Endodermal cell (in vitro differentiated cells): ENCODE measurements around the gene ENDOD1. TPM values are rescaled to one million over a fixed set of nuclear protein-coding genes. Genes with fewer than 3 reads are reported as not detected.

Source experiments
- DNase-seq: peaks from one replicate; pipeline ENCODE4 v3.0.0-alpha.2; 2017
- H3K27ac ChIP-seq: 2 replicates; pipeline ENCODE4 v1.5.1; 2013; ENCODE audit warnings: mild to moderate bottlenecking, low read depth, low read length, moderate library complexity
- H3K27me3 ChIP-seq: 2 replicates; pipeline ENCODE4 v1.6.1; 2013; ENCODE audit warnings: mild to moderate bottlenecking, low read length, moderate library complexity; ENCODE audit not compliant: insufficient read depth, control insufficient read depth, poor library complexity, severe bottlenecking
- H3K36me3 ChIP-seq: 2 replicates; pipeline ENCODE4 v1.7.0; 2013; ENCODE audit warnings: mild to moderate bottlenecking, low read length, moderate library complexity; ENCODE audit not compliant: control insufficient read depth, insufficient read depth
- H3K4me1 ChIP-seq: one replicate; pipeline ENCODE4 v1.7.0; 2013; ENCODE audit warnings: low read length; ENCODE audit not compliant: control insufficient read depth, insufficient read depth
- H3K4me3 ChIP-seq: 2 replicates; pipeline ENCODE4 v1.5.1; 2013; ENCODE audit warnings: mild to moderate bottlenecking, low read length, moderate library complexity
- H3K9ac ChIP-seq: 2 replicates; pipeline ENCODE4 v1.6.1; 2013; ENCODE audit warnings: mild to moderate bottlenecking, low read length, moderate library complexity; ENCODE audit not compliant: poor library complexity, severe bottlenecking; ENCODE audit errors: extremely low read depth
- H3K9me3 ChIP-seq: 2 replicates; pipeline ENCODE4 v1.6.1; 2013; ENCODE audit warnings: mild to moderate bottlenecking, low read length, moderate library complexity; ENCODE audit not compliant: control insufficient read depth
- H3K27ac Mint-ChIP-seq: 2 replicates; pipeline ENCODE4 v1.8.0; 2020; ENCODE audit warnings: mixed read lengths
- H3K27me3 Mint-ChIP-seq: 2 replicates; pipeline ENCODE4 v1.8.0; 2021; ENCODE audit warnings: mild to moderate bottlenecking, mixed read lengths; ENCODE audit not compliant: insufficient read depth
- H3K36me3 Mint-ChIP-seq: 2 replicates; pipeline ENCODE4 v1.8.0; 2020; ENCODE audit warnings: low read depth, mixed read lengths
- H3K4me1 Mint-ChIP-seq: 2 replicates; pipeline ENCODE4 v1.8.0; 2020; ENCODE audit warnings: mixed read lengths
- H3K4me3 Mint-ChIP-seq: 2 replicates; pipeline ENCODE4 v1.8.0; 2020; ENCODE audit warnings: mild to moderate bottlenecking, moderate library complexity, mixed read lengths
- H3K9me3 Mint-ChIP-seq: 2 replicates; pipeline ENCODE4 v1.8.0; 2020; ENCODE audit warnings: mild to moderate bottlenecking, mixed read lengths
- whole genome bisulfite sequencing, 2 experiments: methylation state at CpG; one replicate each; pipeline versions ENCODE4 v1.1.5 to v1.1.7; 2013; ENCODE audit warnings: missing lambda C conversion rate in 2 of 2, mixed read lengths in 1 of 2; ENCODE audit not compliant: insufficient coverage in 1 of 2, insufficient read length in 1 of 2; 5-methylcytosine and 5-hydroxymethylcytosine counted together
- total RNA-seq, 2 donors: library from RNA; stranded (reverse); fragmentation: NEBNext Ultra II Directional in 1 of 2; extraction: Animal tissue kit (Norgen Biotek cat#: 25700) in 1 of 2; gene quantifications; 2 replicates in 1 of 2; 3 replicates in 1 of 2; pipeline ENCODE4 v1.2.1, GENCODE V29; 2021
- TF ChIP-seq, protein P1 (sequence below): fragments of 200-600 bp; sonication (generic); conservative IDR thresholded peaks from 2 replicates; pipeline ENCODE4 v1.5.0; 2021; ENCODE audit warnings: antibody characterized with exemption, mild to moderate bottlenecking

ENDOD1 gene
- total RNA-seq, 2 donors from 2014 or later = 1.9 to 2.7 TPM

DNA sequence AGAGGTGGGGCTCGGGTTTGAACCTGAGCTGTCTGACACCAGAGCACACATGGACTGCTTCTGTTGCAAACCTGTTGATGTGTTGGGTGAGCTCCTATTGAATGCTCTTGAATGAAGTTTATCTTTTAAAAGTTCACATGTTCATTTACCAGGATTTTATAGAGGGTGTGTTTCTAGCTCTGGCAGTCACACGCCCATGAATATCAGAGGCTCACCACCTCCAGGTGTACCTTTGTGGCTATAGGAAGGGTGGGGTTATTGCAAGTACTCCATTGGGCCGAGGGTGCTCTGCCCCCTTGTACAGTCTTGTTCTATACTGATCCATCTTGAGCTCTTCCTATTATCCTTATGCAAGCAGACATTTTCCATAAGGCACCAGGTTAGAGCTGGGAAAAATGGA, 9.2 kb downstream of the ENDOD1 start:
- no peaks in the 10 kb centered on the region for H3K4me1 ChIP-seq
- TF ChIP-seq, protein P1, sequence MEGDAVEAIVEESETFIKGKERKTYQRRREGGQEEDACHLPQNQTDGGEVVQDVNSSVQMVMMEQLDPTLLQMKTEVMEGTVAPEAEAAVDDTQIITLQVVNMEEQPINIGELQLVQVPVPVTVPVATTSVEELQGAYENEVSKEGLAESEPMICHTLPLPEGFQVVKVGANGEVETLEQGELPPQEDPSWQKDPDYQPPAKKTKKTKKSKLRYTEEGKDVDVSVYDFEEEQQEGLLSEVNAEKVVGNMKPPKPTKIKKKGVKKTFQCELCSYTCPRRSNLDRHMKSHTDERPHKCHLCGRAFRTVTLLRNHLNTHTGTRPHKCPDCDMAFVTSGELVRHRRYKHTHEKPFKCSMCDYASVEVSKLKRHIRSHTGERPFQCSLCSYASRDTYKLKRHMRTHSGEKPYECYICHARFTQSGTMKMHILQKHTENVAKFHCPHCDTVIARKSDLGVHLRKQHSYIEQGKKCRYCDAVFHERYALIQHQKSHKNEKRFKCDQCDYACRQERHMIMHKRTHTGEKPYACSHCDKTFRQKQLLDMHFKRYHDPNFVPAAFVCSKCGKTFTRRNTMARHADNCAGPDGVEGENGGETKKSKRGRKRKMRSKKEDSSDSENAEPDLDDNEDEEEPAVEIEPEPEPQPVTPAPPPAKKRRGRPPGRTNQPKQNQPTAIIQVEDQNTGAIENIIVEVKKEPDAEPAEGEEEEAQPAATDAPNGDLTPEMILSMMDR = no peak
- Mint-ChIP-seq H3K27ac (no peak overlapping the region), H3K9me3 (no peaks in the 10 kb centered on the region), H3K36me3 (no peaks in the 10 kb centered on the region), H3K4me1 (peaks cover 16% of the 10 kb centered on the region), H3K4me3 (no peak overlapping the region), H3K27me3 (peaks cover 55% of the 10 kb centered on the region)
- H3K36me3 ChIP-seq = no peaks in the 10 kb centered on the region
- DNase-seq = no peak
- H3K9me3 ChIP-seq = no peaks in the 10 kb centered on the region
- no peak overlapping the region for H3K9ac ChIP-seq
- H3K27me3 ChIP-seq = peaks cover 34% of the 10 kb centered on the region
- 80 to 93% methylated on average over 2 to 3 of the region's 3 CpGs for WGBS, 2 experiments
- H3K27ac ChIP-seq = no peak overlapping the region
- H3K4me3 ChIP-seq = no peak overlapping the region

DNA sequence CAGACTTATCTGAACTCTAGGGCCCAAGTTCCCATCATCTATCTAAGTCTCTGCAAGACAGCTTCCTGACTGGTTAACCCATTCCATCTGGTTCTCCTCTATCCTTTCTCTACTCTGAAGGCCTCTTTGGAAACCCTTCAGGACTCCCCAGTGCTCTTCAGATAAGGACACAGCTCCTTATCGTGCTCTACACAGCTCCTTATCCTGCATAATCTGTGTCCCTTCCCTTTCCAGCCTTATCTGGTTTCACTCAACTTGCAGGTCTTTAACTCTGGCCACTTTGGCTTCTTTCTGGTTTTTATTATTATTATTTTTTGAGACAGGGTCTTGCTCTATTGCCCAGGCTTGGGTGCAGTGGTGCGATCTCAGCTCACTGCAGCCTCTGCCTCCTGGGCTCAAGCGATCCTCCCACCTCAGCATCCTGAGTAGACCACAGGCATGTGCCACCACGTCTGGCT, 10.6 kb downstream of the ENDOD1 start:
- 88 to 100% methylated on average over 2 to 4 of the region's 4 CpGs for WGBS, 2 experiments
- Mint-ChIP-seq H3K27me3 (peaks cover 59% of the 10 kb centered on the region), H3K27ac (no peak overlapping the region), H3K36me3 (no peaks in the 10 kb centered on the region), H3K4me1 (peaks cover 16% of the 10 kb centered on the region), H3K9me3 (no peaks in the 10 kb centered on the region), H3K4me3 (no peak overlapping the region)
- Histone ChIP-seq H3K36me3 (no peaks in the 10 kb centered on the region), H3K9ac (no peak overlapping the region), H3K27ac (no peak overlapping the region), H3K27me3 (peaks cover 34% of the 10 kb centered on the region), H3K4me3 (no peak overlapping the region), H3K9me3 (no peaks in the 10 kb centered on the region), H3K4me1 (no peaks in the 10 kb centered on the region)
- no peak for DNase-seq
- TF ChIP-seq, protein P1 = no peak

DNA sequence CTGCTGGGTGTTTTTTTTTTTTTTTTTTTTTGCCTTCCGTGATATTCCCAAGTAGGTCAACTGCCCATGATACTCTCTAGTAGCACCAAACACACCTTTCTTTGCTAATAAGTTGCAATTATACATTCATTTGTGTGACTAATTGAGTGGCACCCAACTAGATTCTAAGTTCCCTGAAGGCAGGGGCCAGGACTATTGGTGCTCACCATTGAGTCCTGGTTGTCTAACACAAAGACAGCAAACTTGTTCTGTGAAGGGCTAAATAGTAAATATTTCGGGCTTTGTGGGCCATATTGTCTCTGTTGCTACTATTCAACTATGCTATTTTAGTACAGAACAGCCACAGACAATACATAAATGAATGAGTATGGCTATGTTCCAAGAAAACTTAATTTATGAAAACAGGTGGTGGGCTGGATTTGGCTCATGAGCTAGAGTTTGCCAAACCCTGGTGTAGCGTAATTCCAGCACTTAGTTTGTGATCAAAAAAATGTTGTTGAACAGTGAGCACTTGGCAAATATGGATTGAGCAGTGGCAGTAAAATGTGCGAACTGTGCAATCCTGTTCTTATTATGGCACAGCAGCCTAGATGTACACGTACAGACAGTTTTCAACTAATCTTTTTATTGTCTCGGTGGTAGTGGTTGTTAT, 11.3 kb downstream of the ENDOD1 start:
- no peaks in the 10 kb centered on the region for H3K36me3 Mint-ChIP-seq
- Histone ChIP-seq H3K27me3 (peaks cover 34% of the 10 kb centered on the region), H3K36me3 (no peaks in the 10 kb centered on the region), H3K4me1 (no peaks in the 10 kb centered on the region), H3K27ac (no peak overlapping the region), H3K9me3 (no peaks in the 10 kb centered on the region), H3K9ac (no peak overlapping the region), H3K4me3 (no peak overlapping the region)
- TF ChIP-seq, protein P1 = no peak
- WGBS, 2 experiments = 100% methylated on average over 3 of the region's 6 CpGs
- no peaks in the 10 kb centered on the region for H3K9me3 Mint-ChIP-seq
- H3K27ac Mint-ChIP-seq = no peak overlapping the region
- H3K4me1 Mint-ChIP-seq = peaks cover 16% of the 10 kb centered on the region
- H3K27me3 Mint-ChIP-seq = peaks cover 57% of the 10 kb centered on the region
- no peak overlapping the region for H3K4me3 Mint-ChIP-seq
- no peak for DNase-seq
